A549 (cell line): ENCODE measurements around the gene PITPNB. TPM values are rescaled to one million over a fixed set of nuclear protein-coding genes. Genes with fewer than 3 reads are reported as not detected.
A peak's percentile ranks its signal among the peaks of the same experiment; 100 is the strongest.

Source experiments
- ATAC-seq, 2 experiments: fragments of 200-7000 bp in 1 of 2; fragments of >200 bp in 1 of 2; cut with Nextera tagmentation in 1 of 2; cut with Tn5 transposase in 1 of 2; 3 replicates each; pipeline versions ENCODE4 v1.8.0 to v1.9.1; 2018 to 2020; ENCODE audit warnings: mild to moderate bottlenecking in 1 of 2, moderate library complexity in 1 of 2
- CTCF ChIA-PET: fragments of 300-600 bp; sonication (Branson Sonifier 250); formaldehyde crosslinking; extraction: SDS; loops from one replicate; lab custom pipeline; 2021; ENCODE audit warnings: antibody characterized with exemption, inconsistent platforms; lab: Yijun Ruan, JAX
- POLR2A ChIA-PET: fragments of 350-600 bp; formaldehyde crosslinking; extraction: SDS; loops from one replicate; lab custom pipeline; 2021; ENCODE audit warnings: antibody characterized with exemption, inconsistent platforms; lab: Yijun Ruan, JAX
- DNase-seq, 2 experiments: peaks; one replicate each; pipeline versions ENCODE4 v3.0.0 to v3.0.0-alpha.2; 2011 to 2016; ENCODE audit warnings: low read depth in 1 of 2, low spot score in 1 of 2
- FAIRE-seq: peaks from 2 replicates; lab custom pipeline; 2011; peaks lifted over from hg19 to GRCh38; lab: Jason Lieb, UNC
- H3K27ac ChIP-seq, 2 experiments: fragments of >200 bp; sonication (Bioruptor Twin); formaldehyde crosslinking; 3 replicates each; pipeline ENCODE4 v1.5.1; 2016 to 2017
- H3K4me1 ChIP-seq: fragments of >200 bp; sonication (Bioruptor Twin); formaldehyde crosslinking; 3 replicates; pipeline ENCODE4 v1.6.1; 2016
- H3K4me2 ChIP-seq: fragments of >200 bp; sonication (Bioruptor Twin); formaldehyde crosslinking; 3 replicates; pipeline ENCODE4 v1.6.1; 2016
- H3K4me3 ChIP-seq: fragments of >200 bp; sonication (Bioruptor Twin); formaldehyde crosslinking; 3 replicates; pipeline ENCODE4 v1.5.1; 2016
- H3K9me3 ChIP-seq: fragments of >200 bp; sonication (Bioruptor Twin); formaldehyde crosslinking; 3 replicates; pipeline ENCODE4 v1.6.1; 2016
- BHLHE40 ChIP-seq: IDR thresholded peaks from 2 replicates; pipeline ENCODE4 v1.6.1; 2012; ENCODE audit warnings: low read depth, low read length, inconsistent platforms
- FOSB ChIP-seq: fragments of 250-450 bp; sonication (Bioruptor Pico); IDR thresholded peaks from 2 replicates; pipeline ENCODE4 v1.5.0; 2020; ENCODE audit warnings: mild to moderate bottlenecking, moderate library complexity
- FOSL2 ChIP-seq, 2 experiments: fragments of 450-650 bp in 1 of 2; fragments of >200 bp in 1 of 2; sonication (Bioruptor Twin) in 1 of 2; formaldehyde crosslinking; IDR thresholded peaks; 2 replicates each; pipeline versions ENCODE4 v1.5.0 to v1.6.1; 2016 to 2020; ENCODE audit warnings: mild to moderate bottlenecking in 1 of 2, moderate library complexity in 1 of 2
- HEYL ChIP-seq: fragments of 250-450 bp; sonication (Bioruptor Pico); IDR thresholded peaks from 2 replicates; pipeline ENCODE4 v1.8.0; 2021; ENCODE audit warnings: mild to moderate bottlenecking, moderate library complexity
- KDM1A ChIP-seq: fragments of 200-600 bp; sonication (generic); IDR thresholded peaks from 2 replicates; pipeline ENCODE4 v1.6.1; 2016; ENCODE audit warnings: low read depth, mild to moderate bottlenecking
- POLR2A ChIP-seq: IDR thresholded peaks from 2 replicates; pipeline ENCODE4 v1.6.1; 2012; ENCODE audit warnings: mild to moderate bottlenecking, low read length
- RNF2 ChIP-seq: fragments of 200-600 bp; sonication (generic); IDR thresholded peaks from 2 replicates; pipeline ENCODE4 v1.6.1; 2016; ENCODE audit warnings: low read depth, mild to moderate bottlenecking, antibody characterized with exemption, moderate library complexity, borderline replicate concordance
- TFCP2L1 ChIP-seq: fragments of 250-450 bp; sonication (Bioruptor Pico); IDR thresholded peaks from 2 replicates; pipeline ENCODE4 v1.5.0; 2021; ENCODE audit warnings: mild to moderate bottlenecking
- WGBS: methylation state at CpG from one replicate; pipeline ENCODE4 v1.1.6; 2017; ENCODE audit errors: missing lambda C conversion rate; 5-methylcytosine and 5-hydroxymethylcytosine counted together
- polyA plus RNA-seq, 4 experiments: library from polyadenylated mRNA; depleted of rRNA in 3 of 4; stranded (reverse); fragments of >200 nt; fragmentation: RNase III in 1 of 4; extraction: RNeasy Plus Mini Kit Qiagen cat#74134 plus additional on column Dnase treatment in 1 of 4; gene quantifications; 2 replicates in 3 of 4; 3 replicates in 1 of 4; pipeline ENCODE4 v1.2.3, GENCODE V29; 2011 to 2017
- small RNA-seq, 6 experiments: library from RNA; depleted of rRNA; stranded (forward); fragments of <200 nt; gene quantifications; one replicate each; pipeline ENCODE3, GENCODE V24; 2012

The PITPNB gene
- polyA plus RNA-seq, 2 of the 4 experiments (the other 2 are of a cell fraction): 45.8 to 52.1 TPM

DNA sequence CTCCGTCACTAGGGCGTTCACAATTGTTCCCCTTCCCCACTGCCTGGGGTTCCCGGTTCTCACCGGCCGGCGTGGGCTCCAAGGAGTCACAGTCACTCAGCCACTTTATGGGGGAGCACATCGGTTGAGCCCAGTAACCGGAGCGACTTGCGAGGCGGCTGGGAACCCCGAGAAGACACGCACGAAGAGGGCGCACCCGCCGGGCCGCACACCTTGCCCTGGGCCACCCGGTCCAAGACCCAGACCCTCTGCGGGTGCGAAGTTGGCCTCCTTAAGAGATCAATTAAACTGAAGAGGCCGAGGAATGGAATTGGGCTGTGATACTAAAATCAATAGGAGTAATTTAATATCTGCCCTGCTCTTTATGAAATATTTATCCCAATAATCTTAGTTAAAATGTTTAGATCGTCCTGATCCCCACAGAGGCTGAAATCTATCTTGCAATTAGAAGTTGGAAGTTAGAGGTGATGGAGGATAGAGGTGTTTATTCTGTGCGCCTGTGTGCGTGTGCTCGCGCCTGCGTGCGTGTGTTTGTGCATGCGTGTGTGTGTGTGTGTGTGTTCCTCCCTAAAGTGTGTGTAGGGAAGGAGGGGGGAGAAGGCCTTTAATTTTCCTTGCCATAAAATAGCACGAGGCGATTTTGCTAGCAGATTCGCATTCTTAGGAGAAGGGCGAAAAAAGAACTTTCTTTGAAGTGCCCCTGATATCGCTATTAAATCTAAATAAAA lies 116.5 kb downstream of the PITPNB start:
- 74% methylated on average over 16 of the region's 35 CpGs for WGBS
- ChIA-PET POLR2A (interaction anchor here (0.7 to 1.0 kb wide), 2 partner anchors 686 to 1130 kb away, joined by 3 to 6 read pairs; no protein-coding TSS in a partner anchor), CTCF (no interaction called here)
- Histone ChIP-seq H3K4me1 (peaks cover 16% of the 10 kb centered on the region), H3K4me3 (peak overlapping the region; percentile 74), H3K9me3 (no peaks in the 10 kb centered on the region), H3K27ac (peak overlapping the region; percentile 97), H3K4me2 (peak overlapping the region; percentile 98)
- no peak for DNase-seq
- TF ChIP-seq RNF2 (no peak), TFCP2L1 (CRISPR knock-in tag) (no peak), POLR2A (no peak), HEYL (CRISPR knock-in tag) (no peak), KDM1A (no peak), BHLHE40 (no peak), FOSB (CRISPR knock-in tag) (no peak), FOSL2 (IDR thresholded peaks at IDR 0.05) (no peak), FOSL2 (CRISPR knock-in tag; IDR thresholded peaks at IDR 0.05) (no peak)
- ATAC-seq: peak; percentile 15 to 21; a peak in 4 of 6 replicates
- FAIRE-seq: no peak

Small RNA genes within 50 kb of the gene (small RNA-seq; reads per million reads assigned to genes)
- 0 to 0.04 (median 0) reads per million in 6 experiments for gene MIR3199-1
- gene RF02198: 0 reads per million in 6 experiments

Other genes starting within 250 kb of the PITPNB start
- 0.59 and 1.6 TPM in 2 replicates for gene MN1, start 117.5 kb downstream of the PITPNB start, polyA plus RNA-seq (2011; rRNA removed)
- gene MN1, start 117.5 kb downstream of the PITPNB start, polyA plus RNA-seq (2017; fragmentation: RNase III; extraction: RNeasy Plus Mini Kit Qiagen cat#74134 plus additional on column Dnase treatment): 2.0 to 2.8 TPM (median 2.4 TPM) in 3 replicates